Stimulated activated CD8-positive, alpha-beta memory T cell treated with anti-CD3 and anti-CD28 coated beads, Interleukin-7, amount 100 ng/mL, for 24 hours (primary cell): Measurements from ENCODE around the gene AMMECR1L.
"Not testable (repeated sequence)": the region's sequence is repeated elsewhere in the genome, so short reads cannot be mapped to it uniquely, and the experiment has no call there.

ENCODE experiments used
- DNase-seq: peaks from one replicate; pipeline ENCODE4 v3.0.0-alpha.2; 2020; ENCODE audit warnings: low read depth

AMMECR1L gene

GRCh38 chr2:127887082-127887775 is 1.5 kb upstream of the AMMECR1L start:
- no peak for DNase-seq

- DNase-seq, result not testable (repeated sequence)
Measured at GRCh38 chr2:127886593-127886935, 808 bp upstream of the AMMECR1L start.

- DNase-seq, result not testable (repeated sequence)
Measured at GRCh38 chr2:127884861-127885740, 655 bp downstream of the AMMECR1L start.

GRCh38 chr2:127884436-127884835 is 1.3 kb downstream of the AMMECR1L start:
- no peak for DNase-seq

GRCh38 chr2:127879899-127880298 is 5.9 kb downstream of the AMMECR1L start:
- no peak for DNase-seq

- DNase-seq, result no peak
Measured at GRCh38 chr2:127877626-127878025, 8.1 kb downstream of the AMMECR1L start.

- no peak for DNase-seq
Measured at GRCh38 chr2:127877136-127877535, 8.6 kb downstream of the AMMECR1L start.

GRCh38 chr2:127874378-127875269 is 11.1 kb downstream of the AMMECR1L start:
- DNase-seq, result no peak

GRCh38 chr2:127873707-127874303 is 12.0 kb downstream of the AMMECR1L start:
- no peak for DNase-seq

GRCh38 chr2:127872354-127872753 is 13.4 kb downstream of the AMMECR1L start:
- DNase-seq, result no peak

- no peak for DNase-seq
Measured at GRCh38 chr2:127865926-127866325, 19.8 kb downstream of the AMMECR1L start.

GRCh38 chr2:127864877-127865276 is 20.9 kb downstream of the AMMECR1L start:
- DNase-seq, result no peak

- DNase-seq, result no peak
Measured at GRCh38 chr2:127862228-127862627, 23.5 kb downstream of the AMMECR1L start.

- DNase-seq, result no peak
Measured at GRCh38 chr2:127860130-127860529, 25.6 kb downstream of the AMMECR1L start.

- peak; percentile 21 for DNase-seq
Measured at GRCh38 chr2:127859712-127860085, 26.1 kb downstream of the AMMECR1L start.

GRCh38 chr2:127857265-127857808 is 28.4 kb downstream of the AMMECR1L start:
- no peak for DNase-seq

GRCh38 chr2:127853671-127854070 is 32.1 kb downstream of the AMMECR1L start:
- no peak for DNase-seq

GRCh38 chr2:127852388-127852787 is 33.4 kb downstream of the AMMECR1L start:
- DNase-seq, result no peak

- DNase-seq, result no peak
Measured at GRCh38 chr2:127847931-127848330, 37.8 kb downstream of the AMMECR1L start.

GRCh38 chr2:127844973-127845372 is 40.8 kb downstream of the AMMECR1L start:
- no peak for DNase-seq

- DNase-seq, result no peak
Measured at GRCh38 chr2:127843677-127844076, 42.1 kb downstream of the AMMECR1L start.
